GM18870 (cell line): Measurements from ENCODE around the gene TEX28.
"Not testable (repeated sequence)": the region's sequence is repeated elsewhere in the genome, so short reads cannot be mapped to it uniquely, and the experiment has no call there.

Experiments used
- ATAC-seq: cut with Tn5 transposase; IDR thresholded peaks from one replicate; pipeline ENCODE4 v1.9.1; 2021; ENCODE audit warnings: moderate library complexity; ENCODE audit not compliant: unreplicated experiment

The TEX28 gene, protein sequence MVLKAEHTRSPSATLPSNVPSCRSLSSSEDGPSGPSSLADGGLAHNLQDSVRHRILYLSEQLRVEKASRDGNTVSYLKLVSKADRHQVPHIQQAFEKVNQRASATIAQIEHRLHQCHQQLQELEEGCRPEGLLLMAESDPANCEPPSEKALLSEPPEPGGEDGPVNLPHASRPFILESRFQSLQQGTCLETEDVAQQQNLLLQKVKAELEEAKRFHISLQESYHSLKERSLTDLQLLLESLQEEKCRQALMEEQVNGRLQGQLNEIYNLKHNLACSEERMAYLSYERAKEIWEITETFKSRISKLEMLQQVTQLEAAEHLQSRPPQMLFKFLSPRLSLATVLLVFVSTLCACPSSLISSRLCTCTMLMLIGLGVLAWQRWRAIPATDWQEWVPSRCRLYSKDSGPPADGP

DNA sequence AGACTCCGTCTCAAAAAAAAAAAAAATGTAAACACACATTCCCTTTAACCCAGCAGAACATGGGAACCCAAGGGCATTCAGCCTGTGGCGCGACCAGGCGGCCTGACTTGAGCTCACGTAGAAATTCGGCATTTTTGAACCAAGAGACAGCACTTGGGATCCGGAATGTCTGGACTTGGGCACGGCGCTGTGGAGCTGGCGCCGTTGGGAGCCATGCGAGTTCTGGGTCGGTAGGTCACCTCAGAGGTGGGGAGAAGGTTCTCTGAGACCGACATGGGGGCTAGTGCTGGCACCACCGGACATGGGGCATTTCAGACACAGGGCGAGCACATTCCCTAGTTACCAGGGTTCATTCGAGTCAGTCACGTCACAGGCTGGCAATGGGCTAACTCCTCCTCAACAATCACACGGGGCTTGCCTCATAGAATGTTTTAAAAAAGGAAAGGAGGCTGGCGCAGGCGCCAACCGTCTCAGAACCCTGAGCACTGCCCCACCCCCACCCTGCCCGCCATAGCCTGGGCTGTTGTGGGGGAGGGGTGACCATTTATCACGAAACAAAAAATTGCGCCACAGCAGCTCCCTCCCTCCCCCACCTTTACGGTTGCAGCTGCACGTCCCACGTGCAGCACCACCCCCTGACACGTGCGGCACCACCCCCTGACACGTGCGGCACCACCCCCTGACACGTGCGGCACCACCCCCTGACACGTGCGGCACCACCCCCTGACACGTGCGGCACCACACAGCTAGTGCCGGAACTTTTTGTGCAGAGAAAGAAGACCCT is at the start of gene TEX28:
Gene TEX28 (minus strand): TSS at position 334 of the 784 bp plus-strand sequence. CDS start 3,007 bp downstream, outside the sequence.
- no peak for ATAC-seq

DNA sequence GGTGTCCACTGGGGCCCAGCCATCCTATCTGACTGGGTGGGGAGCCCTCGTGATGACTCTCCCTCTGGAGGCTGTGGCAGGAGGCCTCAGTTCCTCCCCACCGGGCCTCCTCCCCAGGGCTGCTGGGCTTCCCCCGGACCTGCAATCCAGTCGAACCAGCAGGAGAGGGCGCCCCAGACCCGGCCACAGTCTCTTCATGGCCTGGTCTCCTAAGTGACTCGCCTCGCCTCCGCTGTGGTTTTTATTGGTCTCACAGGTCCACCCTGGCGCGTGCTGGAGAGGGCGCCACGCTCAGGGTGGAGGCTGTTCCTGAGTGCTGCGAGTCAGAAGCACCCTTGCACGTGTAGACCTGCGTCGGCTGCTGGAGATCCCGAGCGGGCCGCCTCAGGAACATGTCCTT is 48.7 kb upstream of the TEX28 start:
- not testable (repeated sequence) for ATAC-seq

DNA sequence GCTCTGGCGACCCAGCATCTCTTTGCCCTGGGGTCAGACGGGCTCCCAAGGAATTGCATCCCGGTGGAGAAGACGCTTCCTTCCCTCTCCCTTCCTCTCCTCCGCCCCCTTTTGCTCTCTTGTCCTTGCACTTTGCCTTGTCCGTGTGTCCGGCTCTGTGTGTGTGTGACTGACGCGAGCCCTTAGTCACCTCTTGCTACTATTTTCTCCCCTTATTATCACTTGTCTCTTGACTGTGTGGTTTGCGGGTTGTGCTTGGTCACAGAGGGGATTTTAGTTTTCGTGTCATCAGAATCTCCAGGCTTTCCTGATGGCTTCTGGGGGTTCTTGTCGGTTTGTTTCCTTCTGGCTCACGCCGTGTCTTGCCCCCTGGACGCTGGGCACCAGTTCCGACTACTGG is 48.1 kb upstream of the TEX28 start:
- ATAC-seq: not testable (repeated sequence)

DNA sequence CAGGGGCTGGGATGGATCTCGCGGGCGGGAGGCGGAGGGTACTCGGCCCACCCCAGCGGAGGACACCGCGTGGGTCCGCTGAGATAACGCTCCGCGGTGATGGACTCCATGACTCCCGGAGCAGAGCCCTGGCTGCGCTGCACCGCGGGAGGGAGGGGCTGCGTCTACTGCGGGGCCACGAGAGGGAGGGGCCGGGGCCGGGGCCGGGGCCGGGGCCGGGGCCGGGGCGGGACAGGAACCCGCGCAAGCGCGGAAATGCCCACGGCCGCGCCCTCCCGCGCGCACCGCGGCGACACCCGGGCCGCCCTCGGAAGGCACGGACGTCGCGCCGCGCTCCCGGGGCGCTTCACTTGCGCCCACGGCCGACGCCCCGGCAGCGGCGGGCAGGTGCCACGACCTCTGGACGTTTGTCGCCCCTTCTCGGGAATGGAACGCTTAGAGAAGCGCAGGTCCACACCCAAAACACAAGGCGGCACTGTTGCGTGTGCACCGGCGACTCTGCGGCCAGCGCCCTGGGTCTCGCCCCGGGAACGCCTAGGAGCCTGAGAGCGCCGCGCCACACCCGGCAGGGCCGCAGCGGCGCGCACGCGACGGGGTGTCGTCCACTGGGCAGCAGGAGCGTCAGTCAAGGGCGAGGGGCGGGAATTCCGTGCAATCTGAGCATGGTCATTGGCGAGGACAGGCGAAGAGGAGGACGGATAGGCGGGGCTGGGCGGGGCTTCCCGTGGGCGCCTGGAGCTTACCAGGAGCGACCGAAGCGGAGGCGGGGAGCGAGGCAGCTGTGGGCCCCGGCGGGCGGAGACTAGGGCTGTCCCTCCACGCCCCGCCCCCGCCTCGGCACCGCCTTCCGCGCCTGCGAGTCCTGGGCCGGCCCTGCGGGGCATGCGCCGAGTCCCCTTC is 46.7 kb upstream of the TEX28 start:
- ATAC-seq: peak; percentile 50

DNA sequence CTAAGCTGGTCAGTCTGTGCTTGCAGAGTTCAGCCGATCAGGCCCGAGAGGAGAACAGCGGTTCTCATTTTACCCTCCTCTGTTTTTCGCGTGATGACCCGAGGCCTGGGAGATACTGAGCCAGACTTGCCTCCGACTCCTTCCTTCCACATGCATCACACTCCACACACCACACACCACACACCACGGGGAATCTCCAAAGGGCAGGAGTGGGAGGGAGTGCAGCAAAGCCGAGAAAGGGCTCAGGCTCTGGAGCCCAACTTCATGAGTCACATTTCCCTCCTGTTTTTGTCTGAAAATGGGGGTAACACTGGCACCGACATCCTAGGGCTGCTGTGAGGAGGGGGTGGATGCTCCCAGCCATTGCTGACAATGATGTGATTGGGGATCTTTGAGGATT is 39.6 kb upstream of the TEX28 start:
- ATAC-seq: no peak

DNA sequence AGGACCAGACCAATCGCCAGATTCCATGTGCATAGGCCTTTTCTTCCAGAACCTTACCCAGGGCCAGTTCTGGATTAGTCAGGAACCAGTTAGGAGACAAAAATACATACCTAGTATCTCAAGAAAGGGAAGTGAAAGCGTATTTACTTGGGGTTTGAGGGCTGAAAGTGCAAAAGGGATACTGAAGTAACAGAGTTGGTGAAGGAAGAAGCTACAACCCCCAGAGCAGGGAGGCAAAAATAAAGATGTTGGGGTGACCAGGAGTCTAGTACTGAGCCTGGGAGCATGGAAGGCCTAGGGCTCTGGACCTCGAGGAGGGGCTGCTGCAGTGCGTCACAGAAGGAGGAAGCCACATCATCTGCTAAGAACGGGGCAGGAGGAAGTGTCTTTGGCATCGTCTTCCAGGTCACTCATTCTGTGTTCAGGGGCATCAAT is 38.9 kb upstream of the TEX28 start:
- ATAC-seq: peak; percentile 69

DNA sequence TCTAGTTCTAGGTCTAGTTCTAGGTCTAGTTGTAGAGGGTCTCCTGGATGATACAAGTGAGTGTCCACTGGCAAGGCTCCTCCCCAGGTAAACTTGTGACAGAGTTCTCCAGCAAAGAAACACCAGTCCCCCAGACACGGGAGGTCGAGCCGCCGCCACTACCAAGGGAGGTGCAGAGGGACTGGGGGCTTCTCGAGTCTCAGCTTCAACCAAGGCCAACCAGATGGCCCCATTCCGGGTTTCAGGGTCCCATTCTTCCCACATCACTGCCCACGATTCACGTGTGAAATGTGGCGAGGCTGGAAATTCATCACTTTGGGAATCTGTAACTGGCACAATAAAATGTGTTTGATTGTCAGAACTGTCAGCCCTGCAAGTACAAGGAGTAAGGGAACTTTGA is 38.2 kb upstream of the TEX28 start:
- no peak for ATAC-seq

DNA sequence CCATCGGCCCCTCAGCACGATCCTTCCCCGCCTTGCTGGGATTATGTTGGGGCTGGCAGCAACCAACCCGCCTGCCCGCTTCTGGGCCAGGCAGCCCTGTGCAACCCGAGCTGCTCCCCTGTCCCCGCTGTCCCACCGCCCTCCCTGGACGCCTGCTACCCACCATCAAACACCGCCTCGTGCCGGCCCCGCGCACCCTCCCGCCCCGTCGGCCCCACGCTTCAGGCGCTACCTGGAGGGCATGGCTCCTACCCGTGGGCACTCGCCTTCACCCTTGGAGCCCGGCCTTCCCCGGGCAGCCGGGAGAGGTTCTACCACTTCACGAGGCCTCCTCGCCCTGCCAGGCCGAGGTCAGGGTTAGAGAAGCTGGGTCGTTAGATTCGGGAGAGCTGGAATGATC is 37.6 kb upstream of the TEX28 start:
- ATAC-seq: no peak

DNA sequence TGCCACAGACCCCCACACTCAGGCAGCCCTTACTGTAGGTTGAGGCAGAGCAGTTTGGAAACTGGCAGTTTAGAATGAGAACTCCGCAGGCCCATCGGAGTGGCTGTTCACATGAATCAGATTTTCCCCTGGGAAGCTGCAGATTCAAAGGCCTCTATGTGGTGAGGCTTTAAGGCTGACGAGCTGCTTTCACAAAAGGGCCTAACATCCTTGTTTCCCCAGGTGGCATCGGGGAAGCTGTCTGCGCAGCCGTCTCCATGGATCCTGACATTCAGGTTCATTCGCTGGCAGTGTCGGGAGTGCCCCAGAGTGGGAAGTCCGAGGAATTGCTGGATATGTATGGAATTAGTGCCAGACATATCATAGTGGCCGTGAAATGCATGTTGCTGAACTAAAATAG is 34.4 kb upstream of the TEX28 start:
- ATAC-seq: no peak

DNA sequence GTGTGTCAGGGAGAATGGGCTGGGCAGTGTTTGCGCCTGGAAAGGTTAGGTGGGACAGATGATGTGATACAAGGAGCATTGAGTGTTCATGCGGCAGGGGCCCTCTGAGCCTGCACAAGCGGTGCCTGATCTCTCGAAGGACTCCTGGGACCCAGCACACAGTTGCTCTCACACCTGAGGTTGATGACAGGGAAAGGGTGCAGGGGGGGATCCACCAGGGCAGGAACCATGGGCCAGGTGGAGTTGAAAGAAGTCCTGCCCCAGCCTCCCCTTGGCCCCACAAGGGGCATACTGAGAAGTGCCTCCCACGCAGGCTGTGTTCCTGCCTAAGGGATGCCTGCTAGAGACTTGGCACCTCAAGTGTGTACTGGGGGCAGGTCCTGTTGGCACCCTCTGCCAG is 33.7 kb upstream of the TEX28 start:
- no peak for ATAC-seq

DNA sequence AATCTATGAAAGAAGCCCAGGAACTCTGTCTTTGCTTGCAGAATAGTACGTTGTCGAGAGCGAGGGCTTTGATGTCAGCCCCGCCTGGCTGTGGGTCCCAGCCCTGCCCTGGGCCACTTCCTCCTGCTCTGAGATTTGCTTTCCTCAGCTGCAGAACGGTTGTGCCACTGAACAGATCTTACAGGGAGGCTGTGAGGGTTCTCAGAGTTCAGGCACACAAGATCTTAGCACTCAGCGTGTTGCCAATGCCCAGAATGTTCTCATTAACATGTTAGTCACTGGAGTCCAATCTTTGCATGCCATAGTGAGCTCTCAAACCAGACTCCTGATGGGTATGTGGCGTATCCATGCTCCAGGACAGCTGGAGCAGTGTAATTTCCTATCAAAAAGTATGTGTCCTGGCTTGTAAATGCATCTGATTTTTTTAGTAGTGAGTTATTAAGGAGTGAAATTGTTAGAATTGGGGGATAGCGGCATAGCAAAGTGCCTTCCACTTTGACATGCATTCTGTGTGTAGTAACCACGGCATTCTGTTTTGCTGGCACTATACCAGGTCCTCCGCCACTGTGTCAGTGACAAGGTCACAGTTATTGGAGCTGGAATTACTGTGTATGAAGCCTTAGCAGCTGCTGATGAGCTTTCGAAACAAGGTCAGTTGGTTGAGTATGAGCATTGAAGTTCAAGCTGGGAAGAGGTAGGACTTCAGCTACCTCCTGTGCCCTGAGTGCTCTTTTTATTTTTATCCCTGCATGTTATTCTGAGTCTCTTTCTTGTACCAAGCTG is 32.3 kb upstream of the TEX28 start:
- ATAC-seq: no peak

DNA sequence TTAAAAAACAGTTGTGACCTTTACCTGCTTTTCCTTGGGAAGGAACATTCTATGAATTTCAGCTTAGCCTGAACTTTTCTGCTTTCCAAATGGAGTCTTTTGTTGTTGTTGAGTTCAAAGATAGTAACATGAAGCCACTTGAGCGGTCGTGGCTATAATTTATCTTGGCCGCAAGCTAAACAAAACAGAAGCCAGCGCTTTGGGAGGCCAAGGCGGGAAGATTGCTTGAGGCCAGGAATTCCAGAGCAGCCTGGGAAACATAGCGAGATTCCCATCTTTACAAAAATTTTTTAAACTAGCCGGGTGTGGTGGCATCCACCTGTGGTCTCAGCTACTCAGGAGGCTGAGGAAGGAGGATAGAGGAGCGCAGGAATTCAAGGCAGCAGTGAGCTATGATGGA is 30.6 kb upstream of the TEX28 start:
- ATAC-seq: no peak

DNA sequence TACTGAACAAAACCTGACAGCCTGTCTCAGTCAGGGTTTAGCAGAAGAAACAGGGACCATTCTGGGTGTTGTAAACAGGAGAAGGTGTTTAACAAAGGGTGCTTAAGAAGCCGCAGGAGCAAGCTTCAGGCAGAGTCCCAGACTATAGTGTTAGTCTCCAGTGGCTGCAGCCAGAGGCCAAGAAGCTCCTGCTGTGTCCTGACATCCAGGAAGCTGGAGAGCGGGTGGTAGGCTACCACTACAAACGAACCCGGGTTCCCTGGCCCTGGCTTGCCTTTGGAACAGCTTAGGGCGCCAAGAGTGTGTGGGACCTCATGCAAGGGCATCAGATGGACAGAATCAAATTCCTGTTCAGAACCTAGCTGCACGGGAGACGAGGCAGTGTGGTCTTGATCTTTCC is 28.6 kb upstream of the TEX28 start:
- no peak for ATAC-seq

DNA sequence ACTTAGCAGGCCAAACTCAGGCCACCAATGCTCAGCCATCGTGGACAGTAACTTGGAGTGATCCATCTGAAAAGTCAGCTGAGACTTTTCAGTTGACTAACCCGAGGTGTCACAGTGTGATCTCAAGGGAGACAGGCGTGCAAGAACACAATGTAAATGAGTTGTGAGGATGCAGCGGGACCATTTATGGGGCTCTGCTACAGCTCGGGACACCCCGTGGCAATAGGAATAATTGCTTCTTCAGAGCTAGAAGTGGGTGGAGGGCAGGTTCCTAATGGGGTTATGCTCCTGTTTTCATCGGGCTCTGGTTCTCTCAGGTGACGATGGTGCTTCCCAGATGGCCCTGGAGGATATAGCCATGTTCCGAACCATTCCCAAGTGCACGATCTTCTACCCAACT is 28.0 kb upstream of the TEX28 start:
- ATAC-seq: no peak

DNA sequence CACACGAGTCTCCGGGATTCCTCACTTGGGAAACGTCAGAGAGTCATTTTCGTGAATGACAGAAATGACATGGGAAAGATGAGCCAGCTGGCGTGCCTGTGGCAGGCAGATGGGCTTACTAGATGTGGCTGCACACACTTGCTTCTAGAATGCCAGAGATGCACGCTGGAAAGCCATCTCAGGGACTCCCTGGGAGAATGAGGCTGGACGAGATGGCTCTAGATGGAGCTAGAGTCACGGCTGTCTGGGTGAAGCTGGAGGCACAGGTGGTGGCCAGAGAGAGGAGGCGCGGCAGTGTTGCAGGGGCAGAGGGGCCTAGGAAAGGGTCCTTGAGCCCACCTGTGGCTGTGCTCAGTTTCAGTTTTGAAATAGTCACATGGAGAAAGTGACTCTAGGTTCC is 26.7 kb upstream of the TEX28 start:
- no peak for ATAC-seq

DNA sequence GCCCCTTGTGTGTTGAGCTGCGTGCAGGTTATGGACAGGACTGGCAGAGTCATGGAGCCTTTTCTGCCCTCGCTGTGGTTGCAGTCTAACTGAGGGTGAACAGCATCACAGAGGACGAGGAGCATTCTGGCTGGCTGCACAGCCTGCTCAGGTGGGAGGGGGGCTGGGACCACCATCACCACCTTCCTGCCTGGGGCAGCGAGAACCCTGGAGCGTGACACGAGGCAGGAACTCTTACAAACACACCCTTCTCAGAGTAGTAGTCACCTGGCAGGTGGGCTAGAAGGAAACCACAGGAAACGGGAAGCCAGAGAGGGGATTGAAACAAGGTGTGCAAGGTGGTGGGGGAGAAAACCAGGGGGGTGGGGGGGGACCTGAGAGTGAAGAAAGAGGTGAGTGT is 26.2 kb upstream of the TEX28 start:
- no peak for ATAC-seq

DNA sequence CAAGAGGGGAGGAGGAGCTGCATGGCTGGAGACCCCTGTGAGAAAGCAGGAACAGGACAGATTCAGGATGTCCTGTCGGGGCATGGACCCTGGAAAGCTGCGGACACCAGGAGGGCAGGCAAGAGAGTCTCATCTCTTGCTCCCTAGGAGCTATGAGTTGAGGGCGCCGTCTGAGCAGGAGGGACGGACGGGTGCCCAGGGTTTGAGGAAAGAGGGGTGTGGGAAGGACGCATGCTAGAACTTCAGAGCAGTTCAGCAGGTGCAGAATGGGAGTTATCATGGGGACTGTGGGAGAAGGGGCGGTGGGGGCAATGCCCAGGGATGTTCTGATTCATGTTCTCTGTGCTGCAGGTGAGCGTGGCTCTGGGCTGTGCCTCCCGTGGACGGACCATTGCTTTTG is 25.5 kb upstream of the TEX28 start:
- no peak for ATAC-seq

DNA sequence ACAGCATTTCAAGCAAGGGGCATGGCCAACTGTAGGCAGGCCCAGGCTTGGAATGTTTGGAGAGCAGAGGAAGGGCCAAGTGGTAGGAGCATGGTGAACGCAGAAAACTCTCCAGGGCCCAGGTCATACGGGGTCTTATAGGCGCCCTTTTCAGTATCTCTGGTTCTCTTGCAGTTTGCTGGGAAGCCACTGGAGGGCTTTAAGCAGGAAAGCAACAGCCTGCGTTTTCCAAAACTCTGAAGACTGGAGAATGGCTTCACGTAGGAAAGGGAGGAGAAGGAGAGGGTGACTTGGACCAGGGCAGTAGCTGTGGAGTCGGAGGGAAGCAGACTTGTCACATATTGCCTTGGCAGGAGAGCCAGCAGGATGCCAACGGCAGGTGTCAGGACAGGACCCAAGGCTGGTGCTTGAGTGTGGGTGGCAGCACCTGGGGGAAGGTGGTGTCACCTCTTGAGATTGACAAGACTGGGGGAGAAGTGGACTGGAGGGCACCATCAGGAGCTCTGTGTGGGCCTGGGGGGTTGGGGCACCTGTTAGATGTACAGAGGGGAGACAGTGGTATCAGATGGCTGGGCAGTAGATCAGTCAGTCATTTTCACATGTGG is 22.6 kb upstream of the TEX28 start:
- ATAC-seq: no peak

DNA sequence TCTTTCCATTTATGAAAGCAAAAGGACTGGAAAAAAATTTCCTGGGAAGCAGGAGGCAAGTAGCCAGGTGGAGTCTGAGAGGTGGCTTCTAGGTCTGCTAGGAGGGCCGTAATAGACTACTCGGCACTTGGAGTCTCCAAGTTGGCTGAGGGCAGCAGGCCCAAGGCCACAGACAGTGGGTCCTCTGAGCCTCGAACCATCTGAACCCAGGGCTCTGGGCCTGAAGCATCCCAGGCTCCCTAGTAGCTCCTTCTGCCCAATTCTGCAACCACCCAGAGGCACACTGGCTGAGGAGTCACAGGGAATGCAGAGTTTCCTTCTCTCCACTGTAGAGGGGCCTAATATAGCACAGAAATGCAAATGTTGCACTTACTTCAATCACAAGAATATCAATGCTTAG is 20.5 kb upstream of the TEX28 start:
- no peak for ATAC-seq

DNA sequence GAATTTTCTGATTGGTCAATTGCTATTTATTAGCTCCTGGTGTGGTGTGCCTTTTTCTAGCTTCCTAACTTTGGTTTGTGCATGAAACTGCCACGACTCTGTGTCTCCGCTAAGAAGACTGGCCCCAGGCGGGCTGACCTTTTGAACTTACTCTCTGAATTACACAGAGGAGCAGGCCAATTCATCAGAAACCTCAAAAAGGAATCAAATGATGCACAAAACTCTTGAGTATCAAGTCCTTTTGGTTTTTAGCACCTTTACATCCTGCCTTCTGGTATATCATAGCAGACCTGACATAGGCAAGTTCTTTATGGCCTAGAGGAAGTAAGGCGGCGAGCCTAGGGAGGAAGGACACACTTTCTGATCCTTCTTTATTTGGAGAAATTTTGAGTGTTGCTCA is 18.2 kb upstream of the TEX28 start:
- ATAC-seq: no peak
